SK-N-SH treated with all-trans-retinoic acid at 6 μM for 48 hours (cell line): Measurements from ENCODE around the gene OBSL1.
A peak's percentile ranks its signal among the peaks of the same experiment; 100 is the strongest.

ENCODE experiments used
- ATAC-seq: fragments of 200-7000 bp; cut with Tn5 transposase; 3 replicates; pipeline ENCODE4 v1.9.1; 2020; ENCODE audit warnings: mild to moderate bottlenecking, moderate library complexity
- ARNTL ChIP-seq: fragments of 450-650 bp; formaldehyde crosslinking; IDR thresholded peaks from 2 replicates; pipeline ENCODE4 v1.5.0; 2020; ENCODE audit warnings: low read depth, mild to moderate bottlenecking, moderate library complexity, borderline replicate concordance
- BACH2 ChIP-seq: fragments of 250-450 bp; sonication (Bioruptor Pico); IDR thresholded peaks from 2 replicates; pipeline ENCODE4 v1.9.0; 2021; ENCODE audit warnings: mild to moderate bottlenecking, borderline replicate concordance
- CSDC2 ChIP-seq: fragments of 250-450 bp; sonication (Bioruptor Pico); IDR thresholded peaks from 2 replicates; pipeline ENCODE4 v1.5.0; 2020; ENCODE audit warnings: mild to moderate bottlenecking, moderate library complexity
- CSRNP3 ChIP-seq: fragments of 250-450 bp; sonication (Bioruptor Pico); IDR thresholded peaks from 2 replicates; pipeline ENCODE4 v1.5.1; 2021; ENCODE audit warnings: mild to moderate bottlenecking, moderate library complexity
- ESRRG ChIP-seq: fragments of 250-450 bp; sonication (Bioruptor Pico); IDR thresholded peaks from 2 replicates; pipeline ENCODE4 v1.6.1; 2021; ENCODE audit warnings: mild to moderate bottlenecking
- GLIS3 ChIP-seq: fragments of 250-450 bp; sonication (Bioruptor Pico); IDR thresholded peaks from 2 replicates; pipeline ENCODE4 v1.5.0; 2020; ENCODE audit warnings: mild to moderate bottlenecking, moderate library complexity
- ISL1 ChIP-seq: fragments of 250-450 bp; sonication (Bioruptor Pico); IDR thresholded peaks from 2 replicates; pipeline ENCODE4 v2.1.2; 2022; ENCODE audit warnings: mild to moderate bottlenecking, moderate library complexity
- OSR1 ChIP-seq: fragments of 250-450 bp; sonication (Bioruptor Pico); IDR thresholded peaks from 2 replicates; pipeline ENCODE4 v1.8.0; 2022; ENCODE audit warnings: moderate library complexity, mild to moderate bottlenecking, inconsistent platforms
- POU6F1 ChIP-seq: fragments of 250-450 bp; sonication (Bioruptor Pico); IDR thresholded peaks from 2 replicates; pipeline ENCODE4 v1.8.0; 2021; ENCODE audit warnings: low read depth, mild to moderate bottlenecking, moderate library complexity, borderline replicate concordance
- PPARA ChIP-seq: fragments of 250-450 bp; sonication (Bioruptor Pico); IDR thresholded peaks from 2 replicates; pipeline ENCODE4 v1.5.0; 2020; ENCODE audit warnings: mild to moderate bottlenecking, borderline replicate concordance
- RARB ChIP-seq: fragments of 250-450 bp; sonication (Bioruptor Pico); IDR thresholded peaks from 2 replicates; pipeline ENCODE4 v1.8.0; 2021; ENCODE audit warnings: mild to moderate bottlenecking, moderate library complexity
- SNAI2 ChIP-seq: fragments of 250-450 bp; sonication (Bioruptor Pico); IDR thresholded peaks from 2 replicates; pipeline ENCODE4 v1.5.0; 2020; ENCODE audit warnings: mild to moderate bottlenecking, moderate library complexity
- TCF4 ChIP-seq: fragments of 250-450 bp; sonication (Bioruptor Pico); IDR thresholded peaks from 2 replicates; pipeline ENCODE4 v1.8.0; 2021; ENCODE audit warnings: mild to moderate bottlenecking, moderate library complexity, borderline replicate concordance
- TOX ChIP-seq: fragments of 250-450 bp; sonication (Bioruptor Pico); IDR thresholded peaks from 2 replicates; pipeline ENCODE4 v1.8.0; 2021; ENCODE audit warnings: mild to moderate bottlenecking, moderate library complexity, borderline replicate concordance
- TSHZ2 ChIP-seq: fragments of 250-450 bp; sonication (Bioruptor Pico); IDR thresholded peaks from 2 replicates; pipeline ENCODE4 v1.5.0; 2020; ENCODE audit warnings: mild to moderate bottlenecking, moderate library complexity
- ZC3H10 ChIP-seq: fragments of 250-450 bp; sonication (Bioruptor Pico); IDR thresholded peaks from 2 replicates; pipeline ENCODE4 v1.5.1; 2021; ENCODE audit warnings: mild to moderate bottlenecking, moderate library complexity
- ZFP3 ChIP-seq: fragments of 250-450 bp; sonication (Bioruptor Pico); IDR thresholded peaks from 2 replicates; pipeline ENCODE4 v1.5.0; 2020; ENCODE audit warnings: mild to moderate bottlenecking, moderate library complexity
- ZFP30 ChIP-seq: fragments of 450-650 bp; formaldehyde crosslinking; IDR thresholded peaks from 2 replicates; pipeline ENCODE4 v1.5.0; 2022; ENCODE audit warnings: mild to moderate bottlenecking, moderate library complexity
- ZNF70 ChIP-seq: fragments of 450-650 bp; formaldehyde crosslinking; IDR thresholded peaks from 2 replicates; pipeline ENCODE4 v1.5.0; 2020; ENCODE audit warnings: mild to moderate bottlenecking, moderate library complexity
- ZNF8 ChIP-seq: fragments of 450-650 bp; formaldehyde crosslinking; IDR thresholded peaks from 2 replicates; pipeline ENCODE4 v1.5.0; 2020; ENCODE audit warnings: mild to moderate bottlenecking, moderate library complexity
- TF ChIP-seq, protein P1 (sequence below): fragments of 250-450 bp; sonication (Bioruptor Pico); IDR thresholded peaks from 2 replicates; pipeline ENCODE4 v1.8.0; 2020; ENCODE audit warnings: mild to moderate bottlenecking, moderate library complexity, borderline replicate concordance
- TF ChIP-seq, protein P2 (sequence below): fragments of 250-450 bp; sonication (Bioruptor Pico); IDR thresholded peaks from 2 replicates; pipeline ENCODE4 v1.5.1; 2020; ENCODE audit warnings: low read depth, mild to moderate bottlenecking, moderate library complexity

The OBSL1 gene

GRCh38 chr2:219541611-219542180, 29.6 kb downstream of the OBSL1 start:
- ATAC-seq, result peak; percentile 43
- no peak for TF ChIP-seq TOX (CRISPR knock-in tag)
- no peak for TF ChIP-seq POU6F1 (CRISPR knock-in tag)
- TF ChIP-seq TSHZ2 (CRISPR knock-in tag), result no peak
- TF ChIP-seq PPARA (CRISPR knock-in tag), result no peak
- no peak for TF ChIP-seq GLIS3
- TF ChIP-seq ZC3H10, result no peak
- no peak for TF ChIP-seq ZNF70 (CRISPR knock-in tag)
- no peak for TF ChIP-seq TCF4

GRCh38 chr2:219540784-219541504, 30.4 kb downstream of the OBSL1 start:
- TF ChIP-seq RARB (CRISPR knock-in tag), result no peak
- no peak for TF ChIP-seq ISL1 (CRISPR knock-in tag)
- TF ChIP-seq OSR1, result no peak
- no peak for TF ChIP-seq ESRRG (CRISPR knock-in tag)
- no peak for TF ChIP-seq BACH2 (CRISPR knock-in tag)
- no peak for TF ChIP-seq SNAI2
- no peak for TF ChIP-seq ZFP3 (CRISPR knock-in tag)
- ATAC-seq, result no peak

GRCh38 chr2:219539926-219540678, 31.2 kb downstream of the OBSL1 start:
- TF ChIP-seq TOX (CRISPR knock-in tag) (no peak), TCF4 (no peak), BACH2 (CRISPR knock-in tag) (no peak), ZC3H10 (no peak), GLIS3 (no peak), PPARA (CRISPR knock-in tag) (no peak), CSRNP3 (CRISPR knock-in tag) (no peak), ESRRG (CRISPR knock-in tag) (no peak), ARNTL (no peak), OSR1 (no peak), SNAI2 (no peak), CSDC2 (CRISPR knock-in tag) (no peak), RARB (CRISPR knock-in tag) (no peak), ISL1 (CRISPR knock-in tag) (no peak), POU6F1 (CRISPR knock-in tag) (no peak), ZNF8 (CRISPR knock-in tag) (no peak), ZFP3 (CRISPR knock-in tag) (no peak), ZFP30 (CRISPR knock-in tag) (no peak)
- TF ChIP-seq, protein P1, sequence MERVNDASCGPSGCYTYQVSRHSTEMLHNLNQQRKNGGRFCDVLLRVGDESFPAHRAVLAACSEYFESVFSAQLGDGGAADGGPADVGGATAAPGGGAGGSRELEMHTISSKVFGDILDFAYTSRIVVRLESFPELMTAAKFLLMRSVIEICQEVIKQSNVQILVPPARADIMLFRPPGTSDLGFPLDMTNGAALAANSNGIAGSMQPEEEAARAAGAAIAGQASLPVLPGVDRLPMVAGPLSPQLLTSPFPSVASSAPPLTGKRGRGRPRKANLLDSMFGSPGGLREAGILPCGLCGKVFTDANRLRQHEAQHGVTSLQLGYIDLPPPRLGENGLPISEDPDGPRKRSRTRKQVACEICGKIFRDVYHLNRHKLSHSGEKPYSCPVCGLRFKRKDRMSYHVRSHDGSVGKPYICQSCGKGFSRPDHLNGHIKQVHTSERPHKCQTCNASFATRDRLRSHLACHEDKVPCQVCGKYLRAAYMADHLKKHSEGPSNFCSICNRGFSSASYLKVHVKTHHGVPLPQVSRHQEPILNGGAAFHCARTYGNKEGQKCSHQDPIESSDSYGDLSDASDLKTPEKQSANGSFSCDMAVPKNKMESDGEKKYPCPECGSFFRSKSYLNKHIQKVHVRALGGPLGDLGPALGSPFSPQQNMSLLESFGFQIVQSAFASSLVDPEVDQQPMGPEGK (CRISPR knock-in tag), result no peak
- TF ChIP-seq, protein P2, sequence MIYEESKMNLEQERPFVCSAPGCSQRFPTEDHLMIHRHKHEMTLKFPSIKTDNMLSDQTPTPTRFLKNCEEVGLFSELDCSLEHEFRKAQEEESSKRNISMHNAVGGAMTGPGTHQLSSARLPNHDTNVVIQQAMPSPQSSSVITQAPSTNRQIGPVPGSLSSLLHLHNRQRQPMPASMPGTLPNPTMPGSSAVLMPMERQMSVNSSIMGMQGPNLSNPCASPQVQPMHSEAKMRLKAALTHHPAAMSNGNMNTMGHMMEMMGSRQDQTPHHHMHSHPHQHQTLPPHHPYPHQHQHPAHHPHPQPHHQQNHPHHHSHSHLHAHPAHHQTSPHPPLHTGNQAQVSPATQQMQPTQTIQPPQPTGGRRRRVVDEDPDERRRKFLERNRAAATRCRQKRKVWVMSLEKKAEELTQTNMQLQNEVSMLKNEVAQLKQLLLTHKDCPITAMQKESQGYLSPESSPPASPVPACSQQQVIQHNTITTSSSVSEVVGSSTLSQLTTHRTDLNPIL, result no peak
- no peak for ATAC-seq
